ENCODE data around the gene NAA35.

Gene NAA35

DNA sequence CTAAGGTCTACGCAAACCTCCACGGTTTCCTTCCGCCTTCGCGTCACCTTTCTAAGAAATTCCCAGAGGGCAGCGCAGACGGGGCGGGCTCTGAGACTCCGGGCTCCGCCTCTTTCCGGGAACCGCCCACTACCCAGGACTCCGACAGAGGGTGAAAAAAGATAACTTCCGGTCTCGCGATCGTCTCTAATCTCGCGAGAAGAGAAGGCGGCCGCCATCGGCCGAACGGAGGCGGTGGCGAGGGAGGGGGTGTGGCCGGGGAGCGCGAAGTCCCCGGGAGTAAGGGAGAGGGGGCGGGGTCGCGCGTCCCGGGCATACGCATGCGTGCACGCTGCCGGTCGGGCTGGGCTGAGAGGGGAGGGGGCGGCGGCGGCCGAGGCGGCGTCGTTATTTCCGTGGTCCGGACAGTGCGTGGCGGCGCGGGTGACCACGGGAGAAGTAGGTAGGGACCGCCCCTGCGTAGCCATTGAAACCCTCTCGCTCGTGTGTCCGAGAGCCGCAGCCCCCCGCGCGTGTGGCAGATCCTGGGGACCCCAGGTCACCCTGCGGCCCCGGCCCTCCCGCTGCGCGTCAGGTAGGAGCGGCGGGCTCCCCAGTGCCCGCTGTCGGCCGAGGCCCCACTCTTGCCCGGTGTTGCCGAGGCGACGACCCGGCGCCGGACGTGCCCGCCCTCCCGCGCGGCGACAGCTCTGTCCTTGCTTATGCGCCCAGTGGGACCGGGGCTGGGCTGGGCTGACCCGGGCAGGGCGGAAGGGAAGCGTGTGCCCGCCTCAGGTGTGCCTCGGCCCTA, at the start of gene NAA35:
Gene NAA35 (plus strand): TSS at position 315 of the 790 bp plus-strand sequence. CDS start 1,014 bp downstream, outside the sequence.
- Mint-ChIP-seq H3K36me3 (peaks cover 10 to 13% of the 10 kb centered on the region in 2 donors), H3K4me3 (peak within 1 kb of the TSS; percentile 87 to 92), H3K4me1 (peaks cover 7 to 12% of the 10 kb centered on the region in 2 donors), H3K27me3 (peaks cover 3 to 6% of the 10 kb centered on the region in 2 donors), H3K9me3 (no peaks in the 10 kb centered on the region), H3K27ac (peak within 1 kb of the TSS; percentile 97)
- DNase-seq, result peak; percentile 99
- ATAC-seq (replicated peaks), result peak; percentile 92 to 93

DNA sequence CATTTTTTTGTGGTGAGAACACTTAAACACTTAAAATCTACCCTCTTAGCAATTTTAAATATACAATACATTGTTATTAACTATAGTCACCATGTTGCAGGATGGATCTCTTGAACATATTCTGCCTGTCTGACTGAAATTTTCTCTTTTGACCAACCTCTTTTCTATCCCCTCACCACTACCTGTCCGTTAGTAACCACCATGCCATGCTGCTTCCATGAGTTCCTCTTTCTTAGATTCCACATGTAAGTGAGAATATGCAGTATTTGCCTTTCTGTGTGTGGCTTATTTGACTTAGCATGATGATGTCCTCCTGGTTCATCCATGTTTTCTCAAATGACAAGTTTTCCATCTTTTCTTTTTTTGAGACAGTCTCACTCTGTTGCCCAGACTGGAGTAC, 48.5 kb upstream of the NAA35 start:
- ATAC-seq (replicated peaks) (no peak), DNase-seq (no peak)
- Mint-ChIP-seq H3K27ac (no peak overlapping the region), H3K4me3 (no peak overlapping the region), H3K36me3 (peaks cover 3 to 9% of the 10 kb centered on the region in 2 donors), H3K9me3 (peaks cover 4 to 9% of the 10 kb centered on the region in 2 donors), H3K27me3 (no peaks in the 10 kb centered on the region), H3K4me1 (no peaks in the 10 kb centered on the region)

DNA sequence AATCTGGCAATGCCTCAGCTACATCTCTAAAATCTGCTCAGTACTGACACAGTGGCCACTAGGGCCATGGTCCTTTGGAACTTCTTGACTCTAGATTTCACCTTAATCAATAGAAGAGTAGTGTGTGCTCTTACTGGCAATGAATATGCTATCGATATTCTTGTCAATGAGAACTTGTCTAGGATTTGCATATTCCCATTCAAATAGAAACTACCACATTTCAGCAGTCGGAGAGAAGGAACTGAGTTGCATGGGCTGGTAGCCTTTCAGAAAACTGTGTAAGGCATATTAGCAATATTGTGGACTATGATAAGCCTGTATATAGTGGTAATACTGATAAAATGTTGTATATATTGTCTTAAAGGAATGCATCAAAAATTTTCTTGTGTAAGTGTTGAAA, 45.3 kb upstream of the NAA35 start:
- H3K4me3 Mint-ChIP-seq, result no peak overlapping the region
- DNase-seq (no peak), ATAC-seq (replicated peaks) (no peak)
- H3K27ac Mint-ChIP-seq, result no peak overlapping the region
- H3K9me3 Mint-ChIP-seq, result peaks cover 4 to 9% of the 10 kb centered on the region in 2 donors
- H3K27me3 Mint-ChIP-seq, result no peaks in the 10 kb centered on the region
- H3K4me1 Mint-ChIP-seq, result peaks cover 5 to 7% of the 10 kb centered on the region in 2 donors
- peaks cover 6 to 7% of the 10 kb centered on the region in 2 donors for H3K36me3 Mint-ChIP-seq

DNA sequence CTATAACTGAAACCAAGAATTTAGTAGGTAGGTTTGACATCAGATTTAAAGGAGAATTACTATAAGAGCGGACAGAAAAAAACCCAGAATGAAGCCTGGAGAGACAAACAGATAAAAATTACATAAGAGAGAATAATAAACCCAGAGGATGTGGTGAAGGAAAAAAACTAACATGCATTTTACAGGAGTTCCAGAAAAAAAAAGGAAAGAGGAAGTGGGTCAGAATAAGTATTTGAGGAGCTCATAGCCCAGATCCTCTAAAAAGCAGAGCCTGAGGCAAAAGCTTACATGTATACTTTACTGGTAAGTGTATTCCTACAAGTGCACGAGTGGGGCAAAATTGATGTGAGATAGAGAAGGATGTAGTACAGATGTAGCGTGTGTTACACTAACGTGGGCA, 43.1 kb upstream of the NAA35 start:
- Mint-ChIP-seq H3K9me3 (peaks cover 0 to 2% of the 10 kb centered on the region in 2 donors), H3K27ac (no peak overlapping the region)
- no peak for DNase-seq

GRCh38 chr9:85898332-85898731, 42.6 kb upstream of the NAA35 start:
- Mint-ChIP-seq H3K4me1 (peaks cover 5 to 7% of the 10 kb centered on the region in 2 donors), H3K27me3 (no peaks in the 10 kb centered on the region), H3K9me3 (peaks cover 0 to 2% of the 10 kb centered on the region in 2 donors), H3K27ac (no peak overlapping the region), H3K36me3 (peaks cover 3% of the 10 kb centered on the region in 2 donors), H3K4me3 (no peak overlapping the region)
- DNase-seq (no peak), ATAC-seq (replicated peaks) (no peak)

More for the DNA sequence above, 43.1 kb upstream of the NAA35 start:
- no peaks in the 10 kb centered on the region for H3K27me3 Mint-ChIP-seq
- H3K36me3 Mint-ChIP-seq, result peaks cover 3% of the 10 kb centered on the region in 2 donors
- no peak for ATAC-seq (replicated peaks)
- peaks cover 5 to 7% of the 10 kb centered on the region in 2 donors for H3K4me1 Mint-ChIP-seq
- no peak overlapping the region for H3K4me3 Mint-ChIP-seq

- no peak for DNase-seq
- no peak overlapping the region for H3K27ac Mint-ChIP-seq
- H3K4me3 Mint-ChIP-seq, result no peak overlapping the region
- no peak for ATAC-seq (replicated peaks)
- peaks cover 5 to 7% of the 10 kb centered on the region in 2 donors for H3K4me1 Mint-ChIP-seq
- no peaks in the 10 kb centered on the region for H3K27me3 Mint-ChIP-seq
- peaks cover 3% of the 10 kb centered on the region in 2 donors for H3K36me3 Mint-ChIP-seq
- H3K9me3 Mint-ChIP-seq, result peaks cover 0 to 2% of the 10 kb centered on the region in 2 donors
These were observed 41.6 kb upstream of the NAA35 start for GRCh38 chr9:85899388-85899787.

GRCh38 chr9:85900504-85901201, 40.3 kb upstream of the NAA35 start:
- peaks cover 0 to under 1% of the 10 kb centered on the region in 2 donors for H3K9me3 Mint-ChIP-seq
- H3K27me3 Mint-ChIP-seq, result no peaks in the 10 kb centered on the region
- H3K4me3 Mint-ChIP-seq, result no peak overlapping the region
- DNase-seq (peak; percentile 3), ATAC-seq (replicated peaks) (peak; percentile 38 to 53)
- H3K36me3 Mint-ChIP-seq, result peaks cover under 1 to 3% of the 10 kb centered on the region in 2 donors
- peaks cover 5 to 7% of the 10 kb centered on the region in 2 donors for H3K4me1 Mint-ChIP-seq
- no peak overlapping the region for H3K27ac Mint-ChIP-seq

DNA sequence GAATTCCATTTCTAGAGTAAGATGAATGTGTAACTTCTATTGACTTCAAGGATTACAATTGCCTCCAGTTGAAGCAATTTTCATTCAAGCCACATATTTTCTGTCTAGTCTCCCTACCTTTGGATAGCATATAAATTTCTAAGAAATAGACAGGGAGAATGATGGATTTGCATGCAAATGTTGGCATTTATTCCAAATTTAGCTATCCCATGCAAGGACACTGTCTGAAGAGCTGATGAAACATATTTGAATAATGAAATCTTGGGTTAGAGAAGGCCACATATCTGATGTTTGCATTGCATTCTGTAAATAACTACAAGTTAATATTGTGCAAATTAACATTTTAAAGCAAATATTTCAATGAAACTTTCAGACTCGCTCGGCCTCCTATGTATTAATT, 36.0 kb upstream of the NAA35 start:
- H3K9me3 Mint-ChIP-seq, result no peaks in the 10 kb centered on the region
- no peaks in the 10 kb centered on the region for H3K36me3 Mint-ChIP-seq
- no peak for ATAC-seq (replicated peaks)
- no peak for DNase-seq
- no peak overlapping the region for H3K4me3 Mint-ChIP-seq
- no peaks in the 10 kb centered on the region for H3K4me1 Mint-ChIP-seq
- no peaks in the 10 kb centered on the region for H3K27me3 Mint-ChIP-seq
- H3K27ac Mint-ChIP-seq, result no peak overlapping the region

DNA sequence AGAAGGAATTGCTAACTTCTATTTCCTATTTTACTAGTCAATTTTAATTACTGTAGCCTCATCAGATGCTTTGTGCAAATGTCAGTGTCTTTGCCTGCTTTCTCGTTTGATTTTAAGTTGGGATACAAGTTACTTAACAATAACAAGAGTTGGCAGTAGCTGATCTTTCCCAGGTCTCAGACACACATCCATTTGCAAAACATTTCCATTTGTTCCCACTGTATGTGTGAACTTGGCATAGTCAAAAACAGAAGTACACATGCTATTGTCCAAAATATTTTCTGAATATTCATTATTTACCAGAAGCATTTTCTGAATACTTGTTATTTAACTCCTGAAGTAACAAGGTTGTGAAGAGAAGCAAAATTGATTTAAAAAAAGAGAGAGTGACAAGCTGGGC, 35.0 kb upstream of the NAA35 start:
- ATAC-seq (replicated peaks), result no peak

GRCh38 chr9:85909390-85909789, 31.6 kb upstream of the NAA35 start:
- Mint-ChIP-seq H3K4me3 (no peak overlapping the region), H3K36me3 (no peaks in the 10 kb centered on the region), H3K27ac (no peak overlapping the region), H3K4me1 (peaks cover 0 to 2% of the 10 kb centered on the region in 2 donors), H3K27me3 (peaks cover 3 to 5% of the 10 kb centered on the region in 2 donors), H3K9me3 (no peaks in the 10 kb centered on the region)
- ATAC-seq (replicated peaks) (no peak), DNase-seq (no peak)

More for the DNA sequence above, 35.0 kb upstream of the NAA35 start:
- Mint-ChIP-seq H3K4me3 (no peak overlapping the region), H3K4me1 (no peaks in the 10 kb centered on the region), H3K36me3 (no peaks in the 10 kb centered on the region), H3K27ac (no peak overlapping the region), H3K27me3 (peaks cover 3 to 5% of the 10 kb centered on the region in 2 donors), H3K9me3 (no peaks in the 10 kb centered on the region)
- DNase-seq, result no peak

DNA sequence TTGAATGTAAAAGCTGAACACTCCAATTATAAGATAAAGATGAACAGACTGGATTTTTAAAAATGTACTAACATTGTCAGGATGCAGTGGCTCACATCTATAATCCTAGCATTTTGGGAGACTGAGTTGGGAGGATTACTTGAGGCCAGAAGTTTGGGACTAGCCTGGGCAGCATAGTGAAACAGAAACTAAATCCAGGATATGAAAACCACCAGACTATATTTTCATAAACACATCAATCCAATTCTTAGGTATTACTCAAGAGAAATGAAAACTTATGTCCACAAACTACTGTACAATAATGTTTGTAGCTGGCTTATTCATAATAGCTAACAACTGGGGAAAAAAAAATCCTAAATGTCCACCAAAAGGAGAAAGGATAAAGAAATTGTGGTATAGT, 26.8 kb upstream of the NAA35 start:
- Mint-ChIP-seq H3K27ac (no peak overlapping the region), H3K9me3 (peaks cover 0 to 2% of the 10 kb centered on the region in 2 donors), H3K4me1 (peaks cover 0 to 2% of the 10 kb centered on the region in 2 donors), H3K27me3 (peaks cover 7 to 11% of the 10 kb centered on the region in 2 donors), H3K36me3 (peaks cover 0 to 4% of the 10 kb centered on the region in 2 donors), H3K4me3 (no peak overlapping the region)
- DNase-seq (no peak), ATAC-seq (replicated peaks) (no peak)

DNA sequence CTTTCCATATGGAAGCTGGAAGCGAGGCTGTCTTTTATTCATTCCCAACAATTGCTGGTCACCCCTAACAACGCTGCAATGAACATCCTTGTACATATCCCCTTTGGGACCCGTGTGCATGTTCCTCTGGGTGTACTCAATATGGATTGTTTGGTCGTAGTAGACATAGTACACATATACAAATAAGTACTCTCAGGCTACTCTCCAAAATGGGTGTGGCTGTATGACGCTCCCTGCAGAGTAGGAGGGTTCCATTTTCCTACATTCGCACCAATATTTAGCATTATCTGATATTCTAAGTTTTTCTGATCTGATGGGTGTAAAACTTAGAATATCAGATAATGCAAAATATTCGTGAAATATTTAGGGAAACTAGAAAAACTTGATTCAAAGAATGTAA, 23.2 kb upstream of the NAA35 start:
- H3K27me3 Mint-ChIP-seq, result peaks cover 4 to 6% of the 10 kb centered on the region in 2 donors
- DNase-seq, result no peak
- peaks cover 0 to 2% of the 10 kb centered on the region in 2 donors for H3K4me1 Mint-ChIP-seq
- H3K27ac Mint-ChIP-seq, result no peak overlapping the region
- H3K36me3 Mint-ChIP-seq, result peaks cover 0 to 4% of the 10 kb centered on the region in 2 donors
- H3K4me3 Mint-ChIP-seq, result no peak overlapping the region
- peaks cover 0 to 2% of the 10 kb centered on the region in 2 donors for H3K9me3 Mint-ChIP-seq
- ATAC-seq (replicated peaks), result no peak

DNA sequence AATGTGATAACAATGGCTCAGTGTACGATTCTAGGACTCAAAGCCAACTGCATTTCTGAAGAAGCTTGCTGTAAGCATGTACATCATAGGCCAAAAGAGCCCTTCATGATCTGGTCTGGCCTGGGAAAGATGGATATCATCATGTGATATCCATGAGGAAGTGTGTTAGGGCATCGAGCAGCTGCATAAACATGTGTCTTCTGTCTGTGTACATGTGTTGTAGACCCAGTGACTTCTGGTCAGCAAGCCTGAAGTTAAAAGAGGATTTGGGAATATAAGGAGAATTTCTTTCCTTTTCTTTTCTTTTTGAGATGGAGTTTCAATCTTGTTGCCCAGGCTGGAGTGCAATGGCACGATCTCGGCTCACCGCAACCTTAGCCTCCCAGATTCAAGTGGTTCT, 15.5 kb upstream of the NAA35 start:
- Mint-ChIP-seq H3K27me3 (peaks cover 10 to 19% of the 10 kb centered on the region in 2 donors), H3K27ac (no peak overlapping the region), H3K9me3 (peaks cover 0 to 1% of the 10 kb centered on the region in 2 donors), H3K4me3 (no peak overlapping the region), H3K4me1 (no peaks in the 10 kb centered on the region), H3K36me3 (no peaks in the 10 kb centered on the region)
- DNase-seq (no peak), ATAC-seq (replicated peaks) (no peak)

GRCh38 chr9:85927076-85927475, 13.9 kb upstream of the NAA35 start:
- no peak overlapping the region for H3K27ac Mint-ChIP-seq
- DNase-seq, result no peak
- no peaks in the 10 kb centered on the region for H3K36me3 Mint-ChIP-seq
- no peaks in the 10 kb centered on the region for H3K4me1 Mint-ChIP-seq
- no peak overlapping the region for H3K4me3 Mint-ChIP-seq
- ATAC-seq (replicated peaks), result no peak
- peaks cover 10 to 19% of the 10 kb centered on the region in 2 donors for H3K27me3 Mint-ChIP-seq
- peaks cover 0 to 1% of the 10 kb centered on the region in 2 donors for H3K9me3 Mint-ChIP-seq
